Choroid plexus epithelial cell (primary cell): ENCODE data around the gene ARFRP1.
A peak's percentile ranks its signal among the peaks of the same experiment; 100 is the strongest.

Source experiments
- DNase-seq: peaks from one replicate; pipeline ENCODE4 v3.0.0-alpha.2; 2010; ENCODE audit warnings: low read depth
- H3K4me3 ChIP-seq: 2 replicates; pipeline ENCODE4 v1.5.1; 2011; ENCODE audit warnings: low read depth, mild to moderate bottlenecking, control low read depth, low read length, moderate library complexity
- CTCF ChIP-seq: conservative IDR thresholded peaks from 2 replicates; pipeline ENCODE4 v1.5.1; 2011; ENCODE audit warnings: low read depth, mild to moderate bottlenecking, control low read depth, inconsistent platforms, low read length, moderate library complexity

ARFRP1 gene

GRCh38 chr20:63686492-63687321, 21.1 kb downstream of the ARFRP1 start:
- peak; percentile 91 for DNase-seq
- H3K4me3 ChIP-seq = no peak overlapping the region
- TF ChIP-seq CTCF = no peak

GRCh38 chr20:63686094-63686491, 21.7 kb downstream of the ARFRP1 start:
- no peak for TF ChIP-seq CTCF
- H3K4me3 ChIP-seq = no peak overlapping the region
- no peak for DNase-seq

GRCh38 chr20:63685269-63686026, 22.3 kb downstream of the ARFRP1 start:
- no peak for DNase-seq
- H3K4me3 ChIP-seq = no peak overlapping the region
- TF ChIP-seq CTCF = no peak

- no peak for TF ChIP-seq CTCF
- no peak overlapping the region for H3K4me3 ChIP-seq
These were observed 25.2 kb downstream of the ARFRP1 start for GRCh38 chr20:63682384-63683139.

GRCh38 chr20:63681609-63682142, 26.1 kb downstream of the ARFRP1 start:
- no peak for TF ChIP-seq CTCF
- DNase-seq = no peak
- no peak overlapping the region for H3K4me3 ChIP-seq

More at GRCh38 chr20:63682384-63683139, 25.2 kb downstream of the ARFRP1 start:
- DNase-seq = peak; percentile 92

GRCh38 chr20:63680857-63681608, 26.7 kb downstream of the ARFRP1 start:
- no peak overlapping the region for H3K4me3 ChIP-seq
- DNase-seq = no peak
- TF ChIP-seq CTCF = no peak
